GM21825 (cell line): Measurements from ENCODE around the gene ZNF562.
"Not testable (repeated sequence)": the region's sequence is repeated elsewhere in the genome, so short reads cannot be mapped to it uniquely, and the experiment has no call there.

Experiments
- ATAC-seq: cut with Tn5 transposase; IDR thresholded peaks from one replicate; pipeline ENCODE4 v1.9.1; 2021; ENCODE audit warnings: mild to moderate bottlenecking, moderate library complexity; ENCODE audit not compliant: unreplicated experiment

Gene ZNF562

GRCh38 chr19:9674663-9675357 lies at the start of gene ZNF562:
Gene ZNF562 (minus strand): TSS chr19:9675100. CDS start chr19:9660744, 14,356 bp downstream.
- peak; percentile 76 for ATAC-seq

GRCh38 chr19:9724157-9724556 lies 49.3 kb upstream of the ZNF562 start:
- ATAC-seq: no peak

- ATAC-seq: no peak
Measured at GRCh38 chr19:9721861-9722260, 47.0 kb upstream of the ZNF562 start.

- ATAC-seq: no peak
Measured at GRCh38 chr19:9720541-9720940, 45.6 kb upstream of the ZNF562 start.

GRCh38 chr19:9711815-9712214 lies 36.9 kb upstream of the ZNF562 start:
- ATAC-seq: no peak

GRCh38 chr19:9709305-9709704 lies 34.4 kb upstream of the ZNF562 start:
- ATAC-seq: no peak

- ATAC-seq: no peak
Measured at GRCh38 chr19:9705836-9706235, 30.9 kb upstream of the ZNF562 start.

GRCh38 chr19:9702186-9702585 lies 27.3 kb upstream of the ZNF562 start:
- ATAC-seq: no peak

- ATAC-seq: no peak
Measured at GRCh38 chr19:9700229-9700981, 25.5 kb upstream of the ZNF562 start.

GRCh38 chr19:9690301-9690700 lies 15.4 kb upstream of the ZNF562 start:
- not testable (repeated sequence) for ATAC-seq

GRCh38 chr19:9679996-9680395 lies 5.1 kb upstream of the ZNF562 start:
- ATAC-seq: not testable (repeated sequence)

- not testable (repeated sequence) for ATAC-seq
Measured at GRCh38 chr19:9675358-9675901, 530 bp upstream of the ZNF562 start.

- ATAC-seq: no peak
Measured at GRCh38 chr19:9673912-9674662, 813 bp downstream of the ZNF562 start.

GRCh38 chr19:9672893-9673292 lies 2.0 kb downstream of the ZNF562 start:
- no peak for ATAC-seq

- ATAC-seq: no peak
Measured at GRCh38 chr19:9671655-9672054, 3.2 kb downstream of the ZNF562 start.

GRCh38 chr19:9668544-9668943 lies 6.4 kb downstream of the ZNF562 start:
- ATAC-seq: no peak

GRCh38 chr19:9667898-9668297 lies 7.0 kb downstream of the ZNF562 start:
- no peak for ATAC-seq

GRCh38 chr19:9658769-9659168 lies 16.1 kb downstream of the ZNF562 start:
- no peak for ATAC-seq

GRCh38 chr19:9653066-9653555 lies 21.8 kb downstream of the ZNF562 start:
- not testable (repeated sequence) for ATAC-seq

GRCh38 chr19:9651464-9651863 lies 23.4 kb downstream of the ZNF562 start:
- ATAC-seq: not testable (repeated sequence)

GRCh38 chr19:9650345-9650744 lies 24.6 kb downstream of the ZNF562 start:
- ATAC-seq: no peak
